CD4-positive, alpha-beta T cell treated with Interferon gamma for 1 hour (primary cell): ENCODE results near the gene ENTHD1.
"Not testable (repeated sequence)": the region's sequence is repeated elsewhere in the genome, so short reads cannot be mapped to it uniquely, and the experiment has no call there.

Experiments used
- DNase-seq: peaks from one replicate; pipeline ENCODE4 v3.0.0-alpha.2; 2020

The ENTHD1 gene

DNA sequence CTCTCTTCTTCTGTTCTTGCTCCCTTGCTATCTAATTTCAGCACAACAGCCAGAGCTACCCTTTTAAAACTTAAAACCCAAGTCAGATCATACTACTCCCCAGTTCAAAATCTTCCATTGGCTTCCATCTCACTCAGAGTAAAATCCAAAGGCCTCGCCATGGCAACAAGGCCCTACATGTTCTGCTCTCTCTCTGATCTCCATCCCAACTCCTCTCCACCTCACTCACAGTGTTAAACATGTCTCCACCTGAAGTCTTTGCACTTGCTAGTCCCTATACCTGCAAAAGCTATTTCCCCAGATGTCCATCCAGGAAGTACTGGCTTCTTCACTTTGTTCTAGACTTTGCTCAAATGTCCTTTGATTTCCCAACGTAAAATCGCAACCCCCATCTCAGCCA is 4.3 kb upstream of the ENTHD1 start:
- DNase-seq = no peak

DNA sequence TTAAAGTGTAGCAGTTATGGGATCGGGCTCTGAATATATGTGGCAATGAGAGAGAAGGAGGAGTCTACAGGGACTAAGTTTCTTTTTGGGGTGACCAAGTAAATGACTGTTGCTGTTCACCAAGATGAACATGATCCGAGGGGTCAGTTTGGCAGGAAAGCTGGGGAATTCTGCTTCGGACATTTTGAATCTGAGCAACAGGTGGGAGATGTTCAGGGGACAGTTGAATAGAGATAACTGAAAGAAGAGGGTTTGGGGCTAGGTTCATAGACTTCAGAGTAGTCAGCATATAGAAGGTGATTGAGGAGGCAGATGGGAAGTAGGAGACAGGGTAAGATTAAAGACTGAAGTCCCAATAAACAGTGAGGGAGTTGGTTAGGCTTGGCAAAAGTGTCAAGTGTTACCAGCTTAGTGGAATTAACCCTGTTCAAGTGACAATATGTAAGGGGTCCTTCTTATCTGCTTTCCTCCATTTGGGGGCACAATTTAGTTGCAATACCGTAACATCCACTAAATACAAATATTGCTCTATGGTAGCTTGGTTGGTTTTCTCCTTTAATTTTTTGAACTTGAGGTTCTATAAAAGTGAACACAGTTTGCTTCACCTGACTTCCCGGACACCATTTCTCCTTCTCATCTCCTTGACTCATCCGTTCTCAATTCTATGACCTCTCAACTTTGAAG is 2.9 kb upstream of the ENTHD1 start:
- no peak for DNase-seq

DNA sequence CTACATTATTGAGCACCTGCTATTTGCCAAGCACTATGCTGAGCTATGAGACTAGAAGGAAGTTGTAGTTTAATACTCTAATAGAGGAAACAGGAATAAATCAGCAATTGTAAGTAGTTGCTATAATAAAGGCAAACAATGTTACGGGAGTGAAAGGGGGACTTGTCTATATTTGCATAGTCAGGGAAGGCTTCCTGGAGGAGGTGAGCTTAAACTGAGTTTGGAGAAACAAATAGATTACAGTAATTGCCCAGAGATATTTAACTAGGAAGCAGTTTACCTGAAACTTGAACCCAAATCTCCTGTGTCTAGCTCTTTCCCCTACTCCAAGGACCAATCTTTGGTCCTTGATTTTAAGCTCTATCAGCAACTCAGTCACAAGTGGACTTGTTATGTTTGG is 2.1 kb upstream of the ENTHD1 start:
- no peak for DNase-seq

DNA sequence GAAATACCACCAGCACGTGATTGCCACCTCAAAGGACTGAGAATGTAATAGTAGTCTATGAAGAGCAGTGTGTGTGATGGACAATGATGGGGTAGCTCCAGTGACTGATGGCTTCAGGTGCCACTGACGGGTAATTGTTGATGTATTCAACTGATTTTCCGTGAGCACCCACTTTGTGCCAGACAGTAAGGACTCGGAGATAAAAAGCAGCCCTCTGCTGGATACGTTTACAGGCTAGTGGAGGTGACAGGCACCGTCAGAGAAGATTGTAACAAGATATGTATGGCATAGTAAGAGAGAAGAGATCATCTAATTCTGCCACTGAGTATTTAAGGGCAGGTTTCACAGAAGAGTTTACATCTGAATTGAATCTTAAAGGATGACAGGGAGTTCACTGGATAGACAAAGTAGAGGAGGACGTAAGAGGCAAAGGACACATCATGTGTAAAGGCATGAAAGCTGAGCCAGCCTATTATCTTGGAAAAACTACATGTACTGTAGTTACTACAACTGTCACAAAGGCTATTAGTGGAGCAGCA is 1.1 kb upstream of the ENTHD1 start:
- DNase-seq = no peak

DNA sequence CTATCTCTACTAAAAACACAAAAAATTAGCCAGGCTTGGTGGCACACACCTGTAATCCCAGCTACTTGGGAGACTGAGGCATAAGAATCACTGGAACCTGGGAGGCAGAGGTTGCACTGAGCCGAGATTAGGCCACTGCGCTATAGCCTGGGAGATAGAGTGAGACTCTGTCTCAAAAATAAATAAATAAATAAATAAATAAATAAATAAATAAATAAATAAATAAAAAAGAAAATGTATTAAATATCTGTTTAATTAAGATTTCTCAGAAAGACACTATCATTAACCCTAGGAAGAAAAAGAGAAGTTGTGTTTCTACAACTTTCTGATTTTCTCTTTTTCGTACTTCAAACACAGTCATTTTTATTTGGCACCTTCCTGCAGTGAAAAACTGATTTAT is 3.6 kb downstream of the ENTHD1 start:
- DNase-seq = not testable (repeated sequence)

DNA sequence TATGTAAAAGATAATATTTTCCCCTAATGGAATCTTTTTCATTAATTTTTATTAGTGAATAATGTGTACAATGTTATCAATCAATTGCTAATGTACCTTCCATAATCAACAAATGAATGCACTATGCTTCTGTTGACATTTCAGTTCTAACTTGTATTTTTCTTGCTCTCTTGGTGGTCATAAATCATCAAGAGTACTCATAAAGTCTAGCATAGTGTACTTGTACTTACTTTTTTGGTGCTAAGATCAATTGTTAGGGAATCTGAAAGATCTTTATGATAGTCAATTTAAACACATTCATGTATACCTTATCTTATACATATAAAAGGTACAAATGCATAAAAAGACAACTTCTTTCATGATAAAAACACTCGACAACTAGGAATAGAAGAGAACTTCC is 10.5 kb downstream of the ENTHD1 start:
- DNase-seq = no peak

DNA sequence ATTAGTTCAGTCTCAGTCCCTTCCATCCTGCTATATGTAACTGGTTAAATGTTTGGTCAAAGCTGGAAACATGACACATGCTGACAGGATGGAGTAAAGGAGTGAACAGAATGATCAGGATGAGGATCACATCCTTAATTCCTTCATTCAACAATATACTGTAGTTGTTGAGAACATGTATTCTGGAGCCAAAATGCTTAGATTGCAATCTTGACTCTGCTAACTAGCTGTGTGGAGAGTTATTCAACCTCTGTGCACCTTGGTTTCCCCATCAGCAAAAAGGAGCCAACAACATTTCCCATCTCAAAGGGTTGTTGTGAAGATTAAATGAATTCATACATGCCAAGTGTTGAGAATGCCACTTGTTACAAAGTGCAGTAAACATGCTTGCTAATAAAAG is 12.8 kb downstream of the ENTHD1 start:
- no peak for DNase-seq

DNA sequence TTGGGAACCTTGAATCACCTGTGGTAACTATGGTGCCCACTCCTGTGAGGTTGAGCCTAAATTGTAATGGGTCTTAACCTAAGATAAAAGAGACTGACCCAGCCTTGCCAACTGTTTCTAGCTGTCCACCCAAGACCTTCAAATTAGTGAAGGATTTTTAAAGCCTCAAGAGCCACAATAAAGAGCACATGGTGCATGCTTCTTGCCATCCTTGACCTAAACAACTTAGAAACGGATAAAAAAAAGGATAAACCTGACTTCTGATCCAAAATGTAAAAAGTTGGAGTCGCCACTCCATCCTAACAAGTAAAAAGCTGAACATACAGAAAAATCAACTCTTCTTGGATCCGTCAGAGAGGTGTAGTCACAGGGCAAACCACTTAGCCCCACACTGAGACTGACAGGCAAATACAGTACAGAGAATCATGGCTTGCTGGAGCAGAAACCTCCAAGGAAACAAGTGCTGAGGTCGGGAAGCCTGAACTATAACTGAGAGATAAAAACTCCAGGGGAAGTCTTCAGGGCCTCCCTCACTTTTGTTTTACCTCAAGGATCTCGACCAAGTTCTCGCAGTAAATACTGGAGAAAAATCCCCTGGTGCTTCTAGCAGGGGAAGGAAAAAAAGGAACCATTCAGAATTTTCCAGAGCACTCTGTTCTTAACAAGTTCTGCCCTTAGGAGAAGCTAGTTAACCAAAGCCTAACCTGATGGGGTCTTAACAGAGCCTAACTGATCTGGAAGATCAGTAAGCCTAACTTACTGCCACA is 16.3 kb downstream of the ENTHD1 start:
- no peak for DNase-seq

DNA sequence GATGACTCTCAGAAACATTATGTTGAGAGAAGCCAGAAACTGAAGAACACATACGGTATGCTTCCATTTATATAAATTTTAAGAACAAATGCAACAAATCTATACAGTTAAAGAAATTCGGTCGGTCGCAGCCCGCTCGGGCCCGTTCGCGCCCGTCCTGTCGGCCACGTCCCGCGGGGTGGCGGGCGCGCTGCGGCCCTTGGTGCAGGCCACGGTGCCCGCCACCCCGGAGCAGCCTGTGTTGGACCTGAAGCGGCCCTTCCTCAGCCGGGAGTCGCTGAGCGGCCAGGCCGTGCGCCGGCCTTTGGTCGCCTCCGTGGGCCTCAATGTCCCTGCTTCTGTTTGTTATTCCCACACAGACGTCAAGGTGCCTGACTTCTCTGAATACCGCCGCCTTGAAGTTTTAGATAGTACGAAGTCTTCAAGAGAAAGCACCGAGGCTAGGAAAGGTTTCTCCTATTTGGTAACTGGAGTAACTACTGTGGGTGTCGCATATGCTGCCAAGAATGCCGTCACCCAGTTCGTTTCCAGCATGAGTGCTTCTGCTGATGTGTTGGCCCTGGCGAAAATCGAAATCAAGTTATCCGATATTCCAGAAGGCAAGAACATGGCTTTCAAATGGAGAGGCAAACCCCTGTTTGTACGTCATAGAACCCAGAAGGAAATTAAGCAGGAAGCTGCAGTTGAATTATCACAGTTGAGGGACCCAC is 18.2 kb downstream of the ENTHD1 start:
- not testable (repeated sequence) for DNase-seq

DNA sequence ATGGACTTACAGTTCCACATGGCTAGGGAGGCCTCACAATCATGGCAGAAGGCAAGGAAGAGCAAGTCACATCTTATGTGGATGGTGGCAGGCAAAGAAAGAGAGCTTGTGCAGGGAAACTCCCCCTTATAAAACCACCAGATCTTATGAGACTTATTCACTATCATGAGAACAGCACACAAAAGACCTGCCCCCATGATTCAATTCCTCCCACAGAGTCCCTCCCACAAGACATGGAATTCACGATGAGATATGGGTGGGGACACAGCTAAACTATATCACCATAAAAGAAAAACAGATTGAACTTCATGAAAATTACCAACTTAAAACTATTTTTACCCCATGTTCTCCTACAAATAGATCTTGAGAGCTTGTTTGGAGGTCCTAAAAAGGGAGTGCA is 19.6 kb downstream of the ENTHD1 start:
- DNase-seq = no peak

DNA sequence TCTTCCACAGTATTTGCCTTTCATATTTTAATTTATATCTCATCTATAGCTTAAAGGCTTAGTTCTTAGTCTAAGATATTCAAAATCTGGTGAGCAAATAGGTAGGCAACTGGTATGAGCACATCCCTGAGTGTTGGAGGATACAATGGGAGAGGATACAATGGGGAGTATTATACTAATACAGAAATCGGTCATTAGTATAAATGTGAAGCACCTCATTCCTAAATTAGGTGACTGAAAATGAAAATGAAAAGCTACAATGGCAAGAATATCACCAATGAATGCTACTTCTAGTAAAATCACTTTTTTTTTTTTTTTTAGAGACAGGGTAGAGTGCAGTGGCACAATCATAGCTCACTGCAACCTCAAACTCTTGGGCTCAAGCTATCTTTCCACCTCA is 21.0 kb downstream of the ENTHD1 start:
- no peak for DNase-seq

DNA sequence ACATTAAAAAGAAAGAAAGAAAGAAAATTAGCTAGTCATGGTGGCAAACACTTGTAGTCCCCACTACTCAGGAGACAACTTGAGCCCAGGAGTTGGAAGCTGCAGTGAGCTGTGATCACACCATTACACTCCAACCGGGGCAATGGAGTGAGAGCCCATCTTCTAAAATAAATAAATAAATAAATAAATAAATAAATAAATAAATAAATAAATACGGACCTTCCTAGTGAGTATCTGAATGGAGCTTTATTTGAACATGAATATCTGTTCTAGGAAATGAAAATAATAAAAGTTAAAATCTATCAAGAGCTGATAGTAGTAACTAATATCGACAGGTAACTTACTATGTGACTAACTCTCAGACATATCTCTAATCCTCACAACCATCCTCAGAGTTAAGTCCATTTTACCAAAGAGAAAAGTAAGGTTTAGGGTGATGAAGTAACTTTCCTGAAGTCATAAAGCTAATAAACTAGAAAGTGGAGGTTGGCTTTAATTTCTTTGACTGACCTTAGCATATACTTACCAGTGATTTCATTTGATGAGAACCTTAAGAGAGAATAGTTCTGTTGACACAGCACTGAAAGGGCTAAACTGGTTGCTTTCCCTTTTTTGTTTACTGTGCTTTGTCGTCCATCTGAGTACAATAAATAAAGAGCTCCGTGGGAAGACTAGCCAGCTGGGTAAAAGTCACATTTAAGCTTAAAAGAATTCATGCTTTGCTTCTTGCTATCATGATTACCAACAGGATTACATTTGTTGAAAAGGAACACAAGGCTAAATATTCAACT is 22.4 kb downstream of the ENTHD1 start:
- no peak for DNase-seq

DNA sequence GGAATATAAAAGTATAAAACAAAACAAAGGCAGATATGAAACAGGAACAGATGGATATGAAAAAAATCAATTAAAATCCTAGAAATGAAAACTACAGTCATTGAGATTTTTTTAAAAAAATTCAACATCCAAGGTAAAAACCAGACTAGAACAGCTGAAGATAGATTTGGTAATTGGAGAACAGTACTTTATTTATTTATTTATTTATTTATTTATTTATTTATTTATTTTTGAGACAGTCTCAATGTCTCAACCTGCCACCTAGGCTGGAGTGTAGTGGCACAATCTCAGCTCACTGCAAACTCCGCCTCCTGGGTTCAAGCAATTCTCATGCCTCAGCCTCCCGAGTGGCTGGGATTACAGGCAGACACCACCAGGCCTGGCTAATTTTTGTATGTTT is 23.8 kb downstream of the ENTHD1 start:
- DNase-seq = not testable (repeated sequence)

DNA sequence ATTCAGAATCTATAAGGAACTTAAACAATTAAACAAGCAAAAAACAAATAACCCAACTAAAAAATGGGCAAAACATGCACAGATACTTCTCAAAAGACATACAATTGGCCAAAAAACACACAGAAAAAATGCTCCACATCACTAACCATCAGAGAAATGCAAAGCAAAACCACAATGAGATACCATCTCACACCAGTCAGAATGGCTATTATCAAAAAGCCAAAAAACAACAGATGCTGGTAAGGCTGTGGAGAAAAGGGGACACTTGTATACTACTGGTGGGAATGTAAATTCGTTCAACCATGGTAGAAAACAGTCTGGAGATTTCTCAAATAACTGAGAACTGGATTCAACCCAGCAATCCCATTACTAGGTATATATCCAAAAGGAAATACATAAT is 24.8 kb downstream of the ENTHD1 start:
- no peak for DNase-seq

DNA sequence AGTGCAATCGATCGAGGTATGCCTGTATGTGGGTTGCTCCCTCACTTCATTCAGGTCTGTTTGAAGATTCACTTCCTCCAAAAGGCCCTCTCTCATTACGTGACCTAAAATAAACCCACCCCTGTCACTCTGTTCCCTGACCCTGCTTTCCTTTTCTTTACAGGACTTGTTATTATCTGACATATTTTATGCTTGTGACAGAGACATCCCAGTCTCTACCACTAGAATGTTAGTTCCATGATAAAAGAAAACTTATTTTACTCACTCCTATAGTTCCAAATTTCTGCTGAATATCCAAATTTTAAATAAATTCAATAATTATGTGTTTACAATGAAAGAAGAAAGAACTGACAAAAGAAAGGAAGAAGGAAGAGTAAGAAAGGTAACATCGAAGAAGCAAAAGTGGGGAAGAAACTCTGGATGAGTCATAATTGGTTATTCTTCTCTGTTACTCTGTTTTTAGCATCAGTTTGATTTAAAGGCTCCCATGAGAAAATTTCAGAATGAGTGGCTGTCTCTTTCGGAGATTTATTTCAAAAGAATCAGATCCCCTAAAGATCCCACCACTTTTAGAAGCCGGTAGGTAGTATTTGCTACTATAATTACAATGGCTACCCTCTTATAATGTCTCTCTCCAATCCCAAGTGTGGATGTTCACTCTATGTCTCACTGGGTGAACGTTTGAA is 33.5 kb downstream of the ENTHD1 start:
- no peak for DNase-seq

DNA sequence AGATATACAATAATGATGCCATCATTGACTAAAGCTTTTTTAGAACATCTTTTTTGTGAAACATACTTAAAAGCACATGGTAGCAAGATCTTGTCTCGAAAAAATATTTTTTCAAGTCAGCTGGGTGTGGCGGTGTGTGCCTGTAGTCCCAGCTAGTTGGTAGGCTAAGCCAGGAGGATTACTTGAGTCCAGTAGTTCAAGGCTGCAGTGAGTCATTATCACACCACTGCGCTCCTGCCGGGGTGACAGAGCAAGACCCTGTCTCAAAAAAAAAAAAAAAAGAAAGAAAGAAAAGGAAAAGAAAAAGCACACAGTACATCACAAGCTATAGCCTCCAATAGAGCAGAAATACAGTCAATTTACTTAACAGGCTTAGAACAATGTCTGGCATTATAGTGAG is 37.0 kb downstream of the ENTHD1 start:
- DNase-seq = no peak

DNA sequence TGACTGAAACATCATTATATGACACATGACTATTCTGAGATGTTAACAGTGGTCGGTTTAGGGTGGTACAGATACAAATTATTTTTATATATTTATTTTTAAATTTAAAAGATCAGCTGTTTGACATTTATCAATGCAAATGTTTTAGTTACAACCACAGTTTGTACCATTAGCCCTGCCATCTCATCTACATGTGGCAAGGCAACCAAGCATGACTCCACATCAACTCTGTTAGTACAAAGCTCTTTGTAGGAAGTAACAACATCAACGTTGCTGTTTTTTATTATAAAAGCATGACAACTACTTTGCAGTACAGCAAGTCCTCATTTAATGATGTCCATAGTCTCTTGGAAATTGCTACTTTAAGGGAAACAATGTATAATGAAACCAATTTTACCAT is 40.8 kb downstream of the ENTHD1 start:
- DNase-seq = no peak

DNA sequence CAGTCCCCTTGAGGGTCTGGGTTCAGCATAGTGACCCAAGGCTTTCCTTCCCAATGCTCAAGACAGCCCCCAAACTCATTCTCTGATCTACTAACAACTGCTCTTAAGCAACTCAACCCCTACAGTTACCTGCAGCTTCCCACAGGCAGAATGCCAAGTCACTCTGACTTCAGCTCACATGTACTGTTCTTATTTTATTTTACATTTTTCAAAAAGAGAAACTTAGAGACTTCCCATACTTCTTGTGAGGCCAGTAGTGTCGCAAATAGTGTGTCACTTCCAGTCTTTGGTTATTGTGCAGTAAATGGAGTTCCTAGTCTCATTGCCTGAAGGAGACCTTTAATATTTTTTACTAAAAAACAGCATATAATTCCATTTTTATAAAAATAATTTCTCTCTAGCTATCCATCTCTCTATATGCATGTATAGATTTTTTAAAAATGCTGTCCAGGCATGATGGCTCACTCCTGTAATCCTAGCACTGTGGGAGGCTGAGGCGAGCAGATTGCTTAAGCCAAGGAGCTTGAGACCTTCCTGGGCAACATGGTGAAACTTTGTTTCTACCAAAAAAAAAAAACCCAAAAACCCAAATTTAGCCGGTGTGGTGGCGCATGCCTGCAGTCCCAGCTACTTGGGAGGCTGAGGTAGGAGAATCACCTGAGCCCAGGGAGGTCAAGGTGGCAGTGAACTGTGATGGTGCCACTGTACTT is 41.8 kb downstream of the ENTHD1 start:
- DNase-seq = no peak

DNA sequence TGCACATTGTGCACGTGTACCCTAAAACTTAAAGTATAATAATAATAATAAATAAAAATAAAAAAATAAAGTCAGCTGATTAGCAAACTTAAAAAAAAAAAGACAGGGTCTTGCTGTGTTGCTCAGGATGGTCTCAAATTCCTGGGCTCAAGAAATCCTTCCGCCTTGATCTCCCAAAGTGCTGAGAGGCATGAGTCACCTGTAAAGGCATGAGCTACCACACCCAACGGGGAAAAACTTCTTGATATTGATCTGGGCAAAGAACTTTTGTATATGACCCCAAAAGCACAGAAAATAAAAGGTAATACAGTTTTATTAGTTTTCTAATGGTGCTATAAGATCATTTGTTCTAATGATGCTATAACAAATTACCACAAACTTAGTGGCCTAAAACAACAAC is 46.1 kb downstream of the ENTHD1 start:
- no peak for DNase-seq

DNA sequence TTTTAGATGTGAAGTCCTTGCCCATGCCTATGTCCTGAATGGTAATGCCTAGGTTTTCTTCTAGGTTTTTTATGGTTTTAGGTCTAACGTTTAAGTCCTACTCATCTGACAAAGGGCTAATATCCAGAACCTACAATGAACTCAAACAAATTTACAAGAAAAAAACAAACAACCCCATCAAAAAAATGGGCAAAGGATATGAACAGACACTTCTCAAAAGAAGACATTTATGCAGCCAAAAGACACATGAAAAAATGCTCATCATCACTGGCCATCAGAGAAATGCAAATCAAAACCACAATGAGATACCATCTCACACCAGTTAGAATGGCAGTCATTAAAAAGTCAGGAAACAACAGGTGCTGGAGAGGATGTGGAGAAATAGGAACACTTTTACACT is 47.0 kb downstream of the ENTHD1 start:
- DNase-seq = not testable (repeated sequence)

DNA sequence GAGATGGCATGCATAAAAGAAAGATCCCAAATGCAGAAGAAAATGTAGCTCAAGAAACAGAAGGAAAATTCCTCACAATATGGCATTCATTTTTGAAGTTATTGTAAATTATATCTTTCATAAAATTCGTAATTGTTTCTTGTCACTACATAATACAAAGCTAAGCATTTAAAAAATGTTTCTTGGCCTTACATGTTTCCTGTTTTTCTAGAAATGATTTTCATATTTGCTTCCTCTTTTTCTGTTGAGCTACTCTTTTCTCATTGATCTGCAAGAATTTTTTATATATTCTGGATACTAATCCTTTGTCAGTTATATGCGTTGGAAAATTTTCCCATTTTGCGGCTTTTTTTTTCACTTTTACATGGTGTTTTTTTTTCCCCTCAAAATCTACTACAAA is 48.0 kb downstream of the ENTHD1 start:
- no peak for DNase-seq
